ENCODE measurements around the gene TNNI3K. TPM values are rescaled to one million over a fixed set of nuclear protein-coding genes. Genes with fewer than 3 reads are reported as not detected.

The TNNI3K gene
- total and polyA plus RNA-seq, 10 of the 15 experiments (the other 5 are each of a cell fraction or from before 2014, with no cell fraction given) = 0.14 to 1.6 (median 0.44) TPM; not detected in 4

DNA sequence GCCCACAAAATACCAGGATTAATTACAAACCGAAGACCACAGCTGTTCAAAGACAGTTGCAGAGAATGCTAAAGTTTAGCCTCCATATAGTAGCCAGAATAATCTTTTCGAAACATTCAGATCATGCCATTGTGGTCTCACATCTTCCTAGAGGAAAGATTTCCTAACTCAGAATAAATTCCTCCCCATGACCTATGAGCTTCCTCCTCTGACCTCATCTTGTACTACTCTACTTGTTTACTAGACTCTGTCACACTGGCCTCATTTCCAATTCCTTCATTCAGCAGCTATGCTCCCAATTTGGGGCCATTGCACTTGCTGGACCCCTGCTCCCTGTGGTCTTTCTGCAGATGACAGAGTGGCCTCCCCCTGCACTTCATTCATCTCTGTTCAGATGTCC lies 349.0 kb downstream of the TNNI3K start:
- no peak overlapping the region for H3K9ac ChIP-seq (ENCODE audit: control insufficient read depth, insufficient read depth, low read length)
- intact Hi-C loops (cut with micrococcal nuclease; ENCODE audit: unreplicated experiment) = loop anchor here (5.0 kb wide), 1 partner anchor 148 kb away; the partner anchor contains the start of genes CRYZ and TYW3

More for the DNA sequence above, 349.0 kb downstream of the TNNI3K start:
- Histone ChIP-seq H3K4me3 (no peak overlapping the region), H3K79me2 (ENCODE audit: control insufficient read depth, insufficient read depth, low read length) (no peaks in the 10 kb centered on the region), H3K4me1 (ENCODE audit: control insufficient read depth, insufficient read depth, low read length) (peaks cover 6% of the 10 kb centered on the region; the same call in 1 of the 2 replicates), H3K36me3 (ENCODE audit: control insufficient read depth in 2 of 2, insufficient read depth in 2 of 2, low read length in 1 of 2) (no peaks in the 10 kb centered on the region), H3K9me3 (replicated peaks; ENCODE audit: control insufficient read depth, insufficient read depth, low read length) (no peaks in the 10 kb centered on the region), H3K4me2 (ENCODE audit: control insufficient read depth, insufficient read depth) (no peak overlapping the region), H4K20me1 (ENCODE audit: control insufficient read depth, insufficient read depth) (no peaks in the 10 kb centered on the region), H3K27ac (ENCODE audit: control insufficient read depth, insufficient read depth) (no peak overlapping the region), H2AFZ (ENCODE audit: control insufficient read depth, low read depth, low read length) (no peak overlapping the region), H3K27me3 (replicated peaks in 1 of 2; ENCODE audit: control insufficient read depth in 2 of 2, insufficient read depth in 2 of 2, low read length in 1 of 2) (no peaks in the 10 kb centered on the region)
- POLR2A ChIA-PET = no interaction called here
- in situ Hi-C loops (cut with MboI) = no loop called here
- RAD21 ChIA-PET (ENCODE audit: unreplicated experiment) = no interaction called here
- TF ChIP-seq MTA2 (IDR thresholded peaks at IDR 0.05; ENCODE audit: low read depth) (no peak), EP300 (IDR thresholded peaks at IDR 0.05; ENCODE audit: borderline replicate concordance in 1 of 2, control insufficient read depth in 1 of 2, low read depth in 2 of 2, low read length in 2 of 2) (no peak), MYB (IDR thresholded peaks at IDR 0.05; ENCODE audit: borderline replicate concordance, low read depth, low read length) (no peak), NFYA (IDR thresholded peaks at IDR 0.05; ENCODE audit: borderline replicate concordance, low read depth, low read length) (no peak), BMI1 (IDR thresholded peaks at IDR 0.05; ENCODE audit: borderline replicate concordance) (no peak), PAX5 (IDR thresholded peaks at IDR 0.05; ENCODE audit: borderline replicate concordance, low read depth, low read length) (no peak), CHD2 (IDR thresholded peaks at IDR 0.05; ENCODE audit: borderline replicate concordance, low read depth, low read length) (no peak), YY1 (IDR thresholded peaks at IDR 0.05; ENCODE audit: low read depth, low read length) (no peak), IRF4 (IDR thresholded peaks at IDR 0.05; ENCODE audit: low read depth, low read length) (no peak), LARP7 (IDR thresholded peaks at IDR 0.05) (no peak), WRNIP1 (IDR thresholded peaks at IDR 0.05; ENCODE audit: borderline replicate concordance, low read depth, low read length) (no peak), ZNF384 (IDR thresholded peaks at IDR 0.05; ENCODE audit: borderline replicate concordance, low read depth, low read length) (no peak), BRCA1 (IDR thresholded peaks at IDR 0.05; ENCODE audit: low read depth, low read length) (no peak), CREM (IDR thresholded peaks at IDR 0.05; ENCODE audit: low read depth) (no peak), TAF1 (IDR thresholded peaks at IDR 0.05; ENCODE audit: borderline replicate concordance, low read depth, low read length) (no peak)
- TF ChIP-seq, protein P1, sequence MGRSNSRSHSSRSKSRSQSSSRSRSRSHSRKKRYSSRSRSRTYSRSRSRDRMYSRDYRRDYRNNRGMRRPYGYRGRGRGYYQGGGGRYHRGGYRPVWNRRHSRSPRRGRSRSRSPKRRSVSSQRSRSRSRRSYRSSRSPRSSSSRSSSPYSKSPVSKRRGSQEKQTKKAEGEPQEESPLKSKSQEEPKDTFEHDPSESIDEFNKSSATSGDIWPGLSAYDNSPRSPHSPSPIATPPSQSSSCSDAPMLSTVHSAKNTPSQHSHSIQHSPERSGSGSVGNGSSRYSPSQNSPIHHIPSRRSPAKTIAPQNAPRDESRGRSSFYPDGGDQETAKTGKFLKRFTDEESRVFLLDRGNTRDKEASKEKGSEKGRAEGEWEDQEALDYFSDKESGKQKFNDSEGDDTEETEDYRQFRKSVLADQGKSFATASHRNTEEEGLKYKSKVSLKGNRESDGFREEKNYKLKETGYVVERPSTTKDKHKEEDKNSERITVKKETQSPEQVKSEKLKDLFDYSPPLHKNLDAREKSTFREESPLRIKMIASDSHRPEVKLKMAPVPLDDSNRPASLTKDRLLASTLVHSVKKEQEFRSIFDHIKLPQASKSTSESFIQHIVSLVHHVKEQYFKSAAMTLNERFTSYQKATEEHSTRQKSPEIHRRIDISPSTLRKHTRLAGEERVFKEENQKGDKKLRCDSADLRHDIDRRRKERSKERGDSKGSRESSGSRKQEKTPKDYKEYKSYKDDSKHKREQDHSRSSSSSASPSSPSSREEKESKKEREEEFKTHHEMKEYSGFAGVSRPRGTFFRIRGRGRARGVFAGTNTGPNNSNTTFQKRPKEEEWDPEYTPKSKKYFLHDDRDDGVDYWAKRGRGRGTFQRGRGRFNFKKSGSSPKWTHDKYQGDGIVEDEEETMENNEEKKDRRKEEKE (IDR thresholded peaks at IDR 0.05) = no peak
- TF ChIP-seq, protein P2, sequence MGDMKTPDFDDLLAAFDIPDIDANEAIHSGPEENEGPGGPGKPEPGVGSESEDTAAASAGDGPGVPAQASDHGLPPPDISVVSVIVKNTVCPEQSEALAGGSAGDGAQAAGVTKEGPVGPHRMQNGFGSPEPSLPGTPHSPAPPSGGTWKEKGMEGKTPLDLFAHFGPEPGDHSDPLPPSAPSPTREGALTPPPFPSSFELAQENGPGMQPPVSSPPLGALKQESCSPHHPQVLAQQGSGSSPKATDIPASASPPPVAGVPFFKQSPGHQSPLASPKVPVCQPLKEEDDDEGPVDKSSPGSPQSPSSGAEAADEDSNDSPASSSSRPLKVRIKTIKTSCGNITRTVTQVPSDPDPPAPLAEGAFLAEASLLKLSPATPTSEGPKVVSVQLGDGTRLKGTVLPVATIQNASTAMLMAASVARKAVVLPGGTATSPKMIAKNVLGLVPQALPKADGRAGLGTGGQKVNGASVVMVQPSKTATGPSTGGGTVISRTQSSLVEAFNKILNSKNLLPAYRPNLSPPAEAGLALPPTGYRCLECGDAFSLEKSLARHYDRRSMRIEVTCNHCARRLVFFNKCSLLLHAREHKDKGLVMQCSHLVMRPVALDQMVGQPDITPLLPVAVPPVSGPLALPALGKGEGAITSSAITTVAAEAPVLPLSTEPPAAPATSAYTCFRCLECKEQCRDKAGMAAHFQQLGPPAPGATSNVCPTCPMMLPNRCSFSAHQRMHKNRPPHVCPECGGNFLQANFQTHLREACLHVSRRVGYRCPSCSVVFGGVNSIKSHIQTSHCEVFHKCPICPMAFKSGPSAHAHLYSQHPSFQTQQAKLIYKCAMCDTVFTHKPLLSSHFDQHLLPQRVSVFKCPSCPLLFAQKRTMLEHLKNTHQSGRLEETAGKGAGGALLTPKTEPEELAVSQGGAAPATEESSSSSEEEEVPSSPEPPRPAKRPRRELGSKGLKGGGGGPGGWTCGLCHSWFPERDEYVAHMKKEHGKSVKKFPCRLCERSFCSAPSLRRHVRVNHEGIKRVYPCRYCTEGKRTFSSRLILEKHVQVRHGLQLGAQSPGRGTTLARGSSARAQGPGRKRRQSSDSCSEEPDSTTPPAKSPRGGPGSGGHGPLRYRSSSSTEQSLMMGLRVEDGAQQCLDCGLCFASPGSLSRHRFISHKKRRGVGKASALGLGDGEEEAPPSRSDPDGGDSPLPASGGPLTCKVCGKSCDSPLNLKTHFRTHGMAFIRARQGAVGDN (IDR thresholded peaks at IDR 0.05) = no peak
- WGBS (ENCODE audit: insufficient coverage, insufficient replicate concordance, low lambda C conversion rate, missing lambda C conversion rate) = 69% methylated on average over 2 of the region's 2 CpGs
- ATAC-seq (no peak), FAIRE-seq (no peak), DNase-seq (ENCODE audit: low read depth, low spot score) (no peak)
- CTCF ChIA-PET = no interaction called here
- SMC1A ChIA-PET (ENCODE audit: uncharacterized antibody, unreplicated experiment) = no interaction called here
- BruUV-seq (replicated peaks) = no TSS peak

All from GM12878 (cell line).